Suprapubic skin (tissue), 3 donors: ENCODE measurements around the gene CRYM.

Experiments used
- POLR2A ChIP-seq, 2 donors: fragments of 450-650 bp; IDR thresholded peaks; one replicate each; pipeline ENCODE4 v1.6.1; 2017; ENCODE audit warnings: antibody characterized with exemption in 2 of 2, mild to moderate bottlenecking in 2 of 2, moderate library complexity in 2 of 2
- TF ChIP-seq, protein P1 (sequence below), 2 donors: fragments of 200-600 bp in 1 of 2; fragments of 450-650 bp in 1 of 2; sonication (generic) in 1 of 2; IDR thresholded peaks; one replicate each; pipeline ENCODE4 v1.5.1; 2016 to 2019; ENCODE audit warnings: antibody characterized with exemption in 2 of 2, mild to moderate bottlenecking in 1 of 2, moderate library complexity in 1 of 2

DNA sequence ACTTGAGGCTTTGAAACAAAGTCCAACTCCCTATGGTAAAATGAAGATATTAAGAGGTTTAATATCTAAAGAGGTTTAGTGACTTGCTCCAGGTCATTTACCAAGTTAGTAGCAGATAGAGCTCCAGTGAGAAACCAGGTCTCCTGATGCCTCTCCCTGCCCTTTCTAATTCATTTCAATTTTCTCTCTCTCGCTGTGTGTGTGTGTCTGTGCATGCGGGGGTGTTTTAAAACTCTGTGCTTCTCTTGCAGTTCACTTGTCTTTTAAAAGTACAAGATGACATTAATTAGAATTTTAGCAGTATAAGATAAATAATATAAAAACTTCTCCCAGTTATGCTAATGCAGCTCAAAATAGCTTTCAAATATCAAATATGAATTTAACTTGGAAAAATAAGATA, 58.5 kb downstream of the CRYM start:
- TF ChIP-seq POLR2A (IDR thresholded peaks at IDR 0.05) = no peak
- TF ChIP-seq, protein P1, sequence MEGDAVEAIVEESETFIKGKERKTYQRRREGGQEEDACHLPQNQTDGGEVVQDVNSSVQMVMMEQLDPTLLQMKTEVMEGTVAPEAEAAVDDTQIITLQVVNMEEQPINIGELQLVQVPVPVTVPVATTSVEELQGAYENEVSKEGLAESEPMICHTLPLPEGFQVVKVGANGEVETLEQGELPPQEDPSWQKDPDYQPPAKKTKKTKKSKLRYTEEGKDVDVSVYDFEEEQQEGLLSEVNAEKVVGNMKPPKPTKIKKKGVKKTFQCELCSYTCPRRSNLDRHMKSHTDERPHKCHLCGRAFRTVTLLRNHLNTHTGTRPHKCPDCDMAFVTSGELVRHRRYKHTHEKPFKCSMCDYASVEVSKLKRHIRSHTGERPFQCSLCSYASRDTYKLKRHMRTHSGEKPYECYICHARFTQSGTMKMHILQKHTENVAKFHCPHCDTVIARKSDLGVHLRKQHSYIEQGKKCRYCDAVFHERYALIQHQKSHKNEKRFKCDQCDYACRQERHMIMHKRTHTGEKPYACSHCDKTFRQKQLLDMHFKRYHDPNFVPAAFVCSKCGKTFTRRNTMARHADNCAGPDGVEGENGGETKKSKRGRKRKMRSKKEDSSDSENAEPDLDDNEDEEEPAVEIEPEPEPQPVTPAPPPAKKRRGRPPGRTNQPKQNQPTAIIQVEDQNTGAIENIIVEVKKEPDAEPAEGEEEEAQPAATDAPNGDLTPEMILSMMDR (IDR thresholded peaks at IDR 0.05) = no peak
